GM21786 (cell line): ENCODE measurements around the gene SLC7A5.
"Not testable (repeated sequence)": the region's sequence is repeated elsewhere in the genome, so short reads cannot be mapped to it uniquely, and the experiment has no call there.

Source experiments
- ATAC-seq: cut with Tn5 transposase; IDR thresholded peaks from one replicate; pipeline ENCODE4 v1.9.1; 2021; ENCODE audit not compliant: unreplicated experiment

SLC7A5 gene

GRCh38 chr16:87835882-87836331 is 33.4 kb downstream of the SLC7A5 start:
- ATAC-seq, result no peak

GRCh38 chr16:87834668-87835473 is 34.4 kb downstream of the SLC7A5 start:
- ATAC-seq, result no peak

GRCh38 chr16:87834005-87834667 is 35.2 kb downstream of the SLC7A5 start:
- ATAC-seq, result no peak

GRCh38 chr16:87833548-87833947 is 35.8 kb downstream of the SLC7A5 start:
- ATAC-seq, result no peak

- ATAC-seq, result no peak
Measured at GRCh38 chr16:87832741-87833502, 36.4 kb downstream of the SLC7A5 start.

- ATAC-seq, result no peak
Measured at GRCh38 chr16:87832137-87832527, 37.2 kb downstream of the SLC7A5 start.

- no peak for ATAC-seq
Measured at GRCh38 chr16:87831421-87832136, 37.7 kb downstream of the SLC7A5 start.

- ATAC-seq, result no peak
Measured at GRCh38 chr16:87830673-87831420, 38.5 kb downstream of the SLC7A5 start.

- ATAC-seq, result no peak
Measured at GRCh38 chr16:87829988-87830672, 39.2 kb downstream of the SLC7A5 start.

- no peak for ATAC-seq
Measured at GRCh38 chr16:87829622-87829980, 39.7 kb downstream of the SLC7A5 start.

GRCh38 chr16:87828907-87829621 is 40.2 kb downstream of the SLC7A5 start:
- ATAC-seq, result no peak

- ATAC-seq, result no peak
Measured at GRCh38 chr16:87828071-87828906, 41.0 kb downstream of the SLC7A5 start.

GRCh38 chr16:87827588-87827915 is 41.8 kb downstream of the SLC7A5 start:
- not testable (repeated sequence) for ATAC-seq

GRCh38 chr16:87826798-87827587 is 42.3 kb downstream of the SLC7A5 start:
- ATAC-seq, result no peak

GRCh38 chr16:87826407-87826797 is 42.9 kb downstream of the SLC7A5 start:
- not testable (repeated sequence) for ATAC-seq

- not testable (repeated sequence) for ATAC-seq
Measured at GRCh38 chr16:87825842-87826120, 43.5 kb downstream of the SLC7A5 start.

- no peak for ATAC-seq
Measured at GRCh38 chr16:87824991-87825841, 44.1 kb downstream of the SLC7A5 start.
